ENCODE results near the gene STON2.

- TF ChIP-seq CTCF (IDR thresholded peaks at IDR 0.05) (no peak), POLR2A (IDR thresholded peaks at IDR 0.05) (no peak)
Measured at GRCh38 chr14:81301813-81302212, 98.3 kb downstream of the STON2 start.
